Lower leg skin (tissue), 3 donors: ENCODE results near the gene SFI1.

Source experiments
- CTCF ChIP-seq, 3 donors: fragments of 450-650 bp; IDR thresholded peaks; one replicate each; pipeline ENCODE4 v1.5.1; 2016; ENCODE audit warnings: antibody characterized with exemption in 3 of 3, mild to moderate bottlenecking in 3 of 3, moderate library complexity in 2 of 3
- POLR2A ChIP-seq, 2 donors: fragments of 450-650 bp; IDR thresholded peaks; one replicate each; pipeline ENCODE4 v1.6.1; 2016 to 2017; ENCODE audit warnings: antibody characterized with exemption in 2 of 2, mild to moderate bottlenecking in 1 of 2, moderate library complexity in 1 of 2

- TF ChIP-seq CTCF (IDR thresholded peaks at IDR 0.05) = no peak
- no peak for TF ChIP-seq POLR2A (IDR thresholded peaks at IDR 0.05)
Measured at GRCh38 chr22:31569126-31569525, 72.8 kb downstream of the SFI1 start.
